HK-2 (cell line): Measurements from ENCODE around the gene HMCN1.

Experiments used
- DNase-seq: peaks from one replicate; pipeline ENCODE4 v3.0.0-alpha.2; 2018; ENCODE audit not compliant: unreplicated experiment

The HMCN1 gene

GRCh38 chr1:185733818-185734735, at the start of gene HMCN1:
Gene HMCN1, plus strand, starts transcription at chr1:185734391. Its CDS starts 389 bp downstream, at chr1:185734780.
- peak; percentile 64 for DNase-seq

- DNase-seq: no peak
These were observed 47.1 kb upstream of the HMCN1 start for GRCh38 chr1:185686821-185687778.

DNA sequence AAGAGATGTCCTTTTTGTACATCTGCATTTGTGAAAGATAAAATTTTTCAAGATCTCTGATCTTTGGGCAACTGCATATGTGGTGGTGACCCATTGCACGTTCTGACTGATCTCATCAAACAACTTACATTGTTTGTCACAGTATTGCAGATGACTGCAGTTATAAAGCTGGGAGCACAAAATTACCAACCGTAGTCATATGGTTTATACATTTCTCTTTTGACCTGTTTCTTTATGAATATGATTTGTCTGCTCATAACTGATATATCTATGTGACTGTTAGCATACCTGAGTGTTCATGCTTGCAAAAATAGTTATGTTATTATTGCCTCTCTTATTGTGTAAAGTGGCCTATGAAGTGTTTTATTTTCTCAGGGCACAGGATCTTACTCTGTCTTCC, 43.7 kb upstream of the HMCN1 start:
- no peak for DNase-seq

DNA sequence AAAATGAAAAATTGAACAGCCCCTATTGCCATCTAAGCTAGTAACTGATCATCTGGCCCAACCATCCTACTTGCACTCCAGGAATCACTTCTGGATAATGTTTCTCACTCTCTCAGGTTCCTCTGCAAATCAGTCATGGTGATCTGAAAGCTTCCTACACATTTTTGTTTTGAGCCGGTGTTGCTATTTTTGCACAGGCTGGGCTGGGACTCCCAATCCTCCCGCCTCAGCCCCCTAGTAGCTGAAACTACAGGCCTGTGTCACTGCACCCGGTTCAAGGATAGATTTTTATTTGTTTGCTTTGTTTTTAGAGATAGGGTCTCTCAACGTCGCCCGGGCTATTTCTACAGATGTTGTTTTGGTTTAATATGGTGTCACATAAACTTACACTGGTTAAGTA, 40.5 kb upstream of the HMCN1 start:
- DNase-seq: no peak

GRCh38 chr1:185694081-185694480, 40.1 kb upstream of the HMCN1 start:
- no peak for DNase-seq

DNA sequence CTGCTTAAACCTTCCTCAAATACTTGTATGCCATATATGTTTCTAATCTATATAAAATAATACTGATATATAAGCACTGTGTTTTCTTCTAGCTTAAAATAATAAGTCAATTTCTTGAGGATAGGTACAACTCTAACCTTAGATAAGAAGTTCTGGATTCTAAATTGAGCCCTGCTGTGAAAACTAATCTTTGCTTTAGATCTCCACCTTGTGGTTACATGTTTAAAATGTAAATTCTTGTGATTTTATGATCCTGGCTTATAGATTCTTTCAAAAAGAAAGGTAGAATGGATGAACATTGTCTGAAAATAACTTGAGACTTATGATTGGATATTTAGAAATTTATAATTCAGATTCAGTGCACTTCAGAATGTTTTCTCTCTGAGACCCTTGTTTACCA, 38.9 kb upstream of the HMCN1 start:
- DNase-seq: no peak

DNA sequence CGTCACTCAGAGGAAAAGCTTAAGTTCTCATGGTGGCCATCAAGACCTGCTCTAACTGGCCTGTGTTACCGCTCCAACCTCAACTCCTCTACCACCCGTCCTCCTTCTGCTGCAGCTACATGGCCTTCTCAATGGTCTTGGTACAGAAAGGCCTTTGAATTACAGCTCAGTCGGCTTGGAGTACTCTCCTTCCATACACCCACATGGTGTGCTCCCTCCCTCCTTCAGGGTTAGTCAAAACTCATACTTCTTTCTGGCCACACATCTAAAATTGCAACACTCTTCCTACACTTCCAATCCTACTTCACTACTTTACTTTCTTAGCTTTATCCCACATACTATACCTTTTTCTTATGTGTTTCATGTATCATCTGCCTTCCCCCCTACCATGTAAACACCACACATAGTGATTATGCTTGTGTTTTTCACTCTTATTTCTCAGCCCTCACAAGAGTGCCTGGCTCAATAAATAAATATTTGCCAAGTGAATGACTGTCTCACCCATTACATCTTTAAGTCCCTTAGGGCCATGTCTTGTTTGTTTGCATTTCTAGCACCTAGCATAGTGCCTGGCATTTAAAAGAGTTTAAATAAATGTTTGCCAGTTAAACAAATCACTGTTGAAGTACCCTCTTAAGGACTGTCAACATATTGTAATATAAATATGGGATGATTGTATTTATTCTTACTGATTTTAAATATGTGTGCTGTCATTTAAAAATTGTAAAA, 37.6 kb upstream of the HMCN1 start:
- DNase-seq: no peak

DNA sequence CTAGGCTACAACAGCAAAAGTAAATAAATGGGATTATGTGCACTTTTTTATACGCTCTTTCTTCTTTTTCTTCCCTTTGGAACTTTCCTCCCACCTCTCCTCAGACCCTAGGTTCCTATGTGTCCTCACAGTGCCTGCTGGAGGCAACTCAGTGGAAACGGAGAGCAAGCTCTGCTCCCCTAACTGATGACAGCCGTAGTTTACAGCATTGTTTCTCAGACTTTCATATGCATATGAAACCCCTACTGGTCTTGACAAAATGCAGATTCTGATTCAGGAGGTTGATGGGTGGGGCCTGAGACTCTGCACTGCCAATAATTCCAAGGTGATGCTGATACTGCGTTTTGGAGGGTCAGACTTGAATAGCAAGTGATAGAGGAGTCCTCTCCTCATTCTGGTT, 34.3 kb upstream of the HMCN1 start:
- no peak for DNase-seq

GRCh38 chr1:185701650-185702049, 32.5 kb upstream of the HMCN1 start:
- no peak for DNase-seq

GRCh38 chr1:185704181-185704580, 30.0 kb upstream of the HMCN1 start:
- DNase-seq: no peak

GRCh38 chr1:185716095-185716494, 18.1 kb upstream of the HMCN1 start:
- DNase-seq: no peak

DNA sequence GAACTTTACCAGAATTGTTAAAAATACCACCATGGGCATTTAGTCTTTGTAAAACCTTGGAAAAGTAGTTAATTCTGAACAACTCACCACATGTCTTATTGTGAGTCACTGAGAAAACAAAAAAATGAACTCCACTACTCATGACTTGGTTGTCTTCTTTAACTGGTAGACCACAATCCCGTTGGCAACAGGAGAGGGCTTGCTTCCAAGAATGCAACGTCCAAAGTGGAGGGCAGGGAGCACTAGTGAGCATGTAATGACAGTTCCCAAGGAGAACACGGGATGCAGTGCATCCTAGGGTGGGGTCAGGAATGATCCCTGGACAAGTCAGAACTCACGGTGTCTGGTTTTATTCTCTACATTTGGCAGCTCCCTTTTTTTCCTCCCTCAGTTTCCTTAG, 15.2 kb upstream of the HMCN1 start:
- peak; percentile 34 for DNase-seq

DNA sequence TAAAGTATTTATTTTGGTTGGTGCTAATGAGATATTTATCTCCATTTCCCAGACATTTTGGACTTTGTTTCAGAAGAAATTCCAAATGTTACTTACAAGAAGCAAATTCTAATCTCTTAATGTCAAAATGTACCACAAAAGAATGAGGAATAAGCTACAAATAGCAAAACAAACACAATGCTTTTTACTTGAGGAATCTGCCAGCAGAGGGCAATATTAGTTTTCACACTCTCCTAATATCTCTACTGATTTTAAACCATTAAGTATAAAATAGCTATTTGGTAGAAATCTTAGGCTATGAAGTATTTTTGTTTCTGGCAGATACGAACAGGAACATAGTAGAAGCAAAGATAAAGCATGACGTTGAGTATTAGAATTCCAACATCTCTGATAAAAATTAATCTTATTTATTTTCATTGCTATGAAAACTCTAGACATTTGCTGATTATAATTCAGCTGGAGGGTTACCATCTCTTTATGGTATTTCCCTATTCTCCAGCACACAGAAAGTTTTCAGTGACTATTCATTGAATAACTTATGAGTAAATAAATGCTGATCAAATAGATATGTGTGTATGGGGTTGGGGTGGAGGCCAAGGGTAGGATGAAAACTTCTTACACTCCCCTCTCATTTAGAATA, 13.4 kb upstream of the HMCN1 start:
- DNase-seq: no peak

DNA sequence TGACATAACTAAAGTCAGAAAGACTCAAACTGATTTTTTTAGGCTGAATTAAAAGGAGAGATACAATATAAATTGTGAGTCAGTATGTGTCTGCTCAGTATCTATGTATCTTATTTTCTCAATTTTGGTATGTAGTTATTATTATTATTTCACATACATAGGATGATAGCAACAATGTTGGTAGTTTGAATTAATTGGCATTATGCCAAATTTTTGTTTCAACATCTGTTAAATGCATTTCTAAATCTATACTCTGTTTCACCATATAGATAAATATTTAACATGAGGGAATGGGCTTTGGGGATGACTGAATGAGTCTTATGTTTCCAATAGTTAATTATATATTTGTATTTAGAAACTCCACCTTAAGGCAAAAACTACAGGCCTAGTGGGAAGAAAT, 12.6 kb upstream of the HMCN1 start:
- no peak for DNase-seq

DNA sequence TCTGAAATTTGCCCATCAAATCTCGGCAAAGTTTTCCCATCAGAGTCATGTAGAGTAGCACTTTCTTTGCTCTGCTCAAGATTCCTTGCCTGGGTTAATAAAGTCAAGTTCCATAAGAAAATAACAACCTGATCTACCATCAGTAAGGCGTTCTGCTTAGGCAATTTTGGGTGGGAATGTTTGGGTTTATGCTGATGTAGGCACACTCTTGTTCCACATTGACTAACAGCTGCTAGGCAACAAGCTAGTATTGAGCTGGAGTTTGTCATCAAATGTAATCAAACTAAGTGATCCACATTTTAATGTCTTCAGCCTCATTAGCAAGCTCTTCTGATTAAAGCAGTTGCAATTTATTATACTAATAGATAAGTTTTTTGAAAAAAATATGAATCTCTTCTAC, 12.1 kb upstream of the HMCN1 start:
- DNase-seq: no peak

- no peak for DNase-seq
These were observed 6.5 kb upstream of the HMCN1 start for GRCh38 chr1:185727726-185728125.

DNA sequence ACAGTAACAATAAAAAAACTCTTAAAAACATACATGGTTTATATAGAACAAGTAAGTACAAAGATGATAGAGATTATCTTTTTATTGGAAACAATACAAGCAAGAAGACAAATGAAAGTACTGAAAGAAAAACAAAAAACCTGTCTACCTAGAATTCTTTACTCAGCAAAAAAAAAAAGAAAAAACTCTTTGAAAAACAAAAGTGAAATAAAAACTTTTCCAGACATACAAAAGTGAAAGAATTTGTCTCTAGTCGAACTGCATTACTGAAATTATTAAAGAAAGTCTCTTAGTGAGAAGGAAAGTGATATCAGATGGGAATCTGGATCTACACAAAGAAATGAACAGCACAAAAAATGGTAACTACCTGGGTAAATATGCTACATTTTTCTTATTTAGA, 2.7 kb upstream of the HMCN1 start:
- DNase-seq: no peak

- no peak for DNase-seq
These were observed 1.2 kb upstream of the HMCN1 start for GRCh38 chr1:185732951-185733350.

- no peak for DNase-seq
These were observed 924 bp downstream of the HMCN1 start for GRCh38 chr1:185734929-185735700.

DNA sequence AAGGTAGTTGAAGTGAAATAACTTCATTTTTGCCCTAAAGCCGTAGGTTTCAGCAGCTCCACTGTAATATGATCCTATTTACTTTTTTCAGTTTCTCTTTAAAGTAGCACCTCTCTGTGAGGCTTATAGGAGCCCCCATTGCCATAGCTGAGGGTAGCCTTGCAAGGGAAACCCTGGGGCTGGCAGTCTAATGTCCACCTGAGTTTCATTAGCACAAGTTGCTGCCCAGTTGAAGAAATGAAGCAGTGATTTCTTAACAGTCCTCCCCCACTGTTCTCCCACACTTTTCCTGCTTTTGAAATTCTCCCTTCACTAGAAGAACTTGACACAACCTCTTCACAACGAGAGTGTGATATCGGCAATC, 1.5 kb downstream of the HMCN1 start:
- no peak for DNase-seq

- no peak for DNase-seq
These were observed 5.8 kb downstream of the HMCN1 start for GRCh38 chr1:185739967-185740366.
